Neural cell (in vitro differentiated cells): ENCODE data around the gene BCDIN3D.

Source experiments
- CTCF ChIP-seq: fragments of 450-650 bp; IDR thresholded peaks from 2 replicates; pipeline ENCODE4 v1.5.1; 2014; ENCODE audit warnings: antibody characterized with exemption, mild to moderate bottlenecking, moderate library complexity; ENCODE audit not compliant: poor library complexity, severe bottlenecking
- EP300 ChIP-seq: fragments of 450-650 bp; conservative IDR thresholded peaks from 2 replicates; pipeline ENCODE4 v1.6.1; 2014; ENCODE audit warnings: antibody characterized with exemption, mild to moderate bottlenecking, moderate library complexity; ENCODE audit not compliant: poor library complexity, severe bottlenecking
- EZH2 ChIP-seq: fragments of 200-600, 300-800 bp; shearing (Covaris generic), sonication (generic); IDR thresholded peaks from 2 replicates; pipeline ENCODE4 v1.6.1; 2014; ENCODE audit warnings: antibody characterized with exemption, low read length, borderline replicate concordance, mild to moderate bottlenecking; ENCODE audit not compliant: insufficient read depth, poor library complexity, severe bottlenecking
- MXI1 ChIP-seq: fragments of 450-650 bp; conservative IDR thresholded peaks from 2 replicates; pipeline ENCODE4 v1.6.1; 2014; ENCODE audit warnings: antibody characterized with exemption, mild to moderate bottlenecking; ENCODE audit not compliant: poor library complexity, severe bottlenecking
- POLR2AphosphoS5 ChIP-seq: IDR thresholded peaks from 2 replicates; pipeline ENCODE4 v1.6.1; 2012
- REST ChIP-seq: IDR thresholded peaks from 2 replicates; pipeline ENCODE4 v1.6.1; 2012; ENCODE audit warnings: borderline replicate concordance
- SMC3 ChIP-seq: fragments of 450-650 bp; conservative IDR thresholded peaks from 2 replicates; pipeline ENCODE4 v1.6.1; 2014; ENCODE audit warnings: antibody characterized with exemption, mild to moderate bottlenecking, moderate library complexity; ENCODE audit not compliant: poor library complexity
- TAF1 ChIP-seq: IDR thresholded peaks from 2 replicates; pipeline ENCODE4 v1.6.1; 2012; ENCODE audit warnings: low read depth

- TF ChIP-seq SMC3: no peak
- no peak for TF ChIP-seq POLR2AphosphoS5
- no peak for TF ChIP-seq CTCF
- no peak for TF ChIP-seq EZH2
- TF ChIP-seq EP300: no peak
- no peak for TF ChIP-seq TAF1
- no peak for TF ChIP-seq REST
- no peak for TF ChIP-seq MXI1
These were observed 49.8 kb downstream of the BCDIN3D start for GRCh38 chr12:49792976-49793580.
